ENCODE measurements around the gene RAB25.

- TF ChIP-seq CTCF (IDR thresholded peaks at IDR 0.05), result no peak
- no peak for TF ChIP-seq POLR2A (IDR thresholded peaks at IDR 0.05)
Observed at GRCh38 chr1:156064615-156065014, 3.7 kb downstream of the RAB25 start.
